CD4-positive, alpha-beta memory T cell (primary cell): ENCODE data around the gene NEU4. TPM values are rescaled to one million over a fixed set of nuclear protein-coding genes. Genes with fewer than 3 reads are reported as not detected.
"Not testable (repeated sequence)": the region's sequence is repeated elsewhere in the genome, so short reads cannot be mapped to it uniquely, and the experiment has no call there.

Experiments used
- CTCF ChIA-PET: fragments of 350-600 bp; sonication (Branson Sonifier 250); formaldehyde crosslinking; loops from one replicate; lab custom pipeline; 2021; ENCODE audit warnings: inconsistent platforms; ENCODE audit not compliant: partially characterized antibody; lab: Charles Lee
- POLR2A ChIA-PET: fragments of 350-600 bp; sonication (Branson Sonifier 250); formaldehyde crosslinking; loops from one replicate; lab custom pipeline; 2021; ENCODE audit not compliant: partially characterized antibody; lab: Charles Lee
- DNase-seq, 5 donors: peaks; one replicate each; pipeline versions ENCODE4 v3.0.0 to v3.0.0-alpha.2; 2020 to 2022; ENCODE audit warnings: mixed read lengths in 1 of 5
- H3K27ac ChIP-seq: one replicate; pipeline ENCODE4 v1.7.0; 2013; ENCODE audit warnings: low read depth, low read length
- H3K27me3 ChIP-seq: 2 replicates; pipeline ENCODE4 v1.7.0; 2013; ENCODE audit warnings: mild to moderate bottlenecking, low read length, moderate library complexity; ENCODE audit not compliant: insufficient read depth
- H3K36me3 ChIP-seq: 2 replicates; pipeline ENCODE4 v1.7.0; 2013; ENCODE audit warnings: mild to moderate bottlenecking, low read length, moderate library complexity; ENCODE audit not compliant: insufficient read depth
- H3K4me1 ChIP-seq: 2 replicates; pipeline ENCODE4 v1.7.0; 2013; ENCODE audit warnings: mild to moderate bottlenecking, low read length, moderate library complexity; ENCODE audit not compliant: insufficient read depth
- H3K4me3 ChIP-seq, 2 donors: one replicate each; pipeline ENCODE4 v1.7.0; 2013; ENCODE audit warnings: low read length in 2 of 2, mild to moderate bottlenecking in 1 of 2
- H3K9me3 ChIP-seq, 2 donors: one replicate each; pipeline ENCODE4 v1.7.0; 2013; ENCODE audit warnings: low read length in 2 of 2, control low read depth in 1 of 2; ENCODE audit not compliant: control insufficient read depth in 1 of 2
- H3K27ac Mint-ChIP-seq, 7 donors: one replicate each; pipeline ENCODE4 v1.8.0; 2020 to 2021; ENCODE audit warnings: mixed read lengths in 7 of 7, mild to moderate bottlenecking in 6 of 7, inconsistent platforms in 3 of 7, moderate library complexity in 3 of 7
- H3K27me3 Mint-ChIP-seq, 2 donors: one replicate each; pipeline ENCODE4 v1.8.0; 2020 to 2021; ENCODE audit warnings: mixed read lengths in 2 of 2
- H3K36me3 Mint-ChIP-seq, 2 donors: one replicate each; pipeline ENCODE4 v1.8.0; 2020 to 2021; ENCODE audit warnings: mixed read lengths in 2 of 2, inconsistent platforms in 1 of 2, mild to moderate bottlenecking in 1 of 2
- H3K4me1 Mint-ChIP-seq, 4 donors: one replicate each; pipeline ENCODE4 v1.8.0; 2020 to 2021; ENCODE audit warnings: mixed read lengths in 4 of 4, mild to moderate bottlenecking in 1 of 4
- H3K4me3 Mint-ChIP-seq, 8 donors: one replicate each; pipeline ENCODE4 v1.8.0; 2020 to 2021; ENCODE audit warnings: mixed read lengths in 8 of 8, mild to moderate bottlenecking in 7 of 8, moderate library complexity in 6 of 8, inconsistent platforms in 3 of 8
- H3K9me3 Mint-ChIP-seq, 8 donors: one replicate each; pipeline ENCODE4 v1.8.0; 2020 to 2021; ENCODE audit warnings: mixed read lengths in 8 of 8, mild to moderate bottlenecking in 5 of 8, inconsistent platforms in 3 of 8, moderate library complexity in 1 of 8
- intact Hi-C: fragments of 100-400 bp; cut with micrococcal nuclease; formaldehyde crosslinking; loops from one replicate; pipeline ENCODE4 v1.15.1; 2023
- polyA plus RNA-seq, 2 donors: library from polyadenylated mRNA; unstranded; fragments of 300-500 nt; fragmentation: Illumina TruSeq; gene quantifications; one replicate each; pipeline ENCODE4 v1.2.3, GENCODE V29; 2021
- total RNA-seq, 2 experiments: library from RNA; stranded (reverse); gene quantifications; one replicate each; pipeline ENCODE4 v1.2.3, GENCODE V29; 2021

NEU4 gene
- total and polyA plus RNA-seq, 4 experiments from 2014 or later, result 0.14 to 1.3 TPM; not detected in 2

DNA sequence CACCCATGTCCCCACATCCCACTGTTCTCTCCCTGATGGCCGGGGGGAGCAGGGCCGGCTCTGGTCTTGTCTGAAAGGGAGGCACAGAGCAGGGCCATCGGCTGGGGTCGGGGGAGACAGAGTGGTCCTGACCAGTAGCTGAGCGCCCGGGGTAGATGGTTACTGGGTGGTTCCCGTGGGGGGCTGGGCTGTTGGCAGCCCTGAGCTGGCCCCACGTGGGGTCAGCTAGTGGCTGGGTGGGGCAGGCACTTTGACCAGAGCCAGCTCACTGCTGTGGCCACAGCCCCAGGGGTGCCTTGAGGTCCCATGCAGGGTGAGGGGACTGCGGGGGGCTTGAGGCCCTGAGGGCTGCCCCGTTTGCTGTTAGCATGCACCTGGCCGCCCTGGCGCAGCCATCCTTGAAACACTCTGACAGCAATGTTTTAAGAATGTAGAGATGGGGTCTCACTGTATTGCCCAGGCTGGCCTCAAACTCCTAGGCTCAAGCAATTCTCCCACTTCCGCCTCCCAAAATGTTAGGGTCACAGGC lies 12.3 kb upstream of the NEU4 start:
- Mint-ChIP-seq H3K27ac (no peak overlapping the region), H3K36me3 (no peaks in the 10 kb centered on the region), H3K27me3 (no peaks in the 10 kb centered on the region), H3K4me3 (no peak overlapping the region), H3K4me1 (peaks cover 0 to 4% (median under 1%) of the 10 kb centered on the region in 4 donors), H3K9me3 (no peaks in the 10 kb centered on the region)
- H3K4me3 ChIP-seq, result no peak overlapping the region
- intact Hi-C loops, result no loop called here
- H3K27ac ChIP-seq, result no peak overlapping the region
- H3K4me1 ChIP-seq, result no peaks in the 10 kb centered on the region
- no peak for DNase-seq
- ChIA-PET POLR2A (no interaction called here), CTCF (interaction anchor here (1.5 kb wide), 1 partner anchor 82 kb away, joined by 3 read pairs; no protein-coding TSS in a partner anchor)
- H3K27me3 ChIP-seq, result no peaks in the 10 kb centered on the region
- H3K9me3 ChIP-seq, result no peaks in the 10 kb centered on the region
- H3K36me3 ChIP-seq, result no peaks in the 10 kb centered on the region

GRCh38 chr2:241797441-241798080 lies 11.4 kb upstream of the NEU4 start:
- Histone ChIP-seq H3K4me3 (no peak overlapping the region), H3K27ac (no peak overlapping the region), H3K36me3 (no peaks in the 10 kb centered on the region), H3K27me3 (no peaks in the 10 kb centered on the region), H3K9me3 (no peaks in the 10 kb centered on the region), H3K4me1 (no peaks in the 10 kb centered on the region)
- peaks cover 0 to 4% (median under 1%) of the 10 kb centered on the region in 4 donors for H3K4me1 Mint-ChIP-seq
- H3K4me3 Mint-ChIP-seq, result no peak overlapping the region
- ChIA-PET CTCF (no interaction called here), POLR2A (no interaction called here)
- DNase-seq, result no peak
- H3K27ac Mint-ChIP-seq, result no peak overlapping the region
- intact Hi-C loops, result no loop called here
- no peaks in the 10 kb centered on the region for H3K36me3 Mint-ChIP-seq
- no peaks in the 10 kb centered on the region for H3K9me3 Mint-ChIP-seq
- no peaks in the 10 kb centered on the region for H3K27me3 Mint-ChIP-seq

DNA sequence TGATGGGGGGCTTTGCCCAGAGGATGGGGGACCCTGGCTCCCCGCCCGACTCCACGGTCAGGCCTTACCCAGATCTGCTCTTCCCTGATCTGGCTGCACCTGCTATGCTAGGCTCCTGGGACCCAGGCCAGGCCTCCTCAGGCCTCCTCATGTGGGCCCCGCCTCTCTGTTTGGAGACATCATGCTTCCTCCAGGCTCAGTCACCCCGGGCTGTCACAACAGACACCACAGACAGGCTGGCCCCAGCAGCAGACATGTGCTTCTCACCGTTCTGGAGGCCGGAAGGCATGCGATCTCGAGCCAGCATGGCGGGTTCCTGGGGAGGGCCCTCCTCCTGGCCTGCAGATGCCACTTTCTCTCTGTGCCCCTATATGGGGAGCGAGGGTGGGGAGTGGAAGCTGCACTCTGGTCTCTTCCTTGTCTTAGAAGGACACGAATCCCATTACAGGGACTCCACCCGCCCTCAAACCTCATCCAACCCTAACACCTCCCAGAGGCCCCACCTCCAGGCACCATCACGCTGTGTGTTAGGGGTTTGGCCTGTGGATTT lies 10.8 kb upstream of the NEU4 start:
- H3K36me3 ChIP-seq, result no peaks in the 10 kb centered on the region
- no peak overlapping the region for H3K27ac Mint-ChIP-seq
- no peak overlapping the region for H3K4me3 Mint-ChIP-seq
- H3K9me3 ChIP-seq, result no peaks in the 10 kb centered on the region
- no peak overlapping the region for H3K4me3 ChIP-seq
- ChIA-PET CTCF (no interaction called here), POLR2A (no interaction called here)
- no peak for DNase-seq
- H3K4me1 ChIP-seq, result peaks cover 4% of the 10 kb centered on the region
- H3K27me3 Mint-ChIP-seq, result no peaks in the 10 kb centered on the region
- H3K4me1 Mint-ChIP-seq, result peaks cover 0 to 4% (median under 1%) of the 10 kb centered on the region in 4 donors
- no peaks in the 10 kb centered on the region for H3K36me3 Mint-ChIP-seq
- H3K27me3 ChIP-seq, result no peaks in the 10 kb centered on the region
- no peaks in the 10 kb centered on the region for H3K9me3 Mint-ChIP-seq
- H3K27ac ChIP-seq, result no peak overlapping the region
- intact Hi-C loops, result no loop called here

DNA sequence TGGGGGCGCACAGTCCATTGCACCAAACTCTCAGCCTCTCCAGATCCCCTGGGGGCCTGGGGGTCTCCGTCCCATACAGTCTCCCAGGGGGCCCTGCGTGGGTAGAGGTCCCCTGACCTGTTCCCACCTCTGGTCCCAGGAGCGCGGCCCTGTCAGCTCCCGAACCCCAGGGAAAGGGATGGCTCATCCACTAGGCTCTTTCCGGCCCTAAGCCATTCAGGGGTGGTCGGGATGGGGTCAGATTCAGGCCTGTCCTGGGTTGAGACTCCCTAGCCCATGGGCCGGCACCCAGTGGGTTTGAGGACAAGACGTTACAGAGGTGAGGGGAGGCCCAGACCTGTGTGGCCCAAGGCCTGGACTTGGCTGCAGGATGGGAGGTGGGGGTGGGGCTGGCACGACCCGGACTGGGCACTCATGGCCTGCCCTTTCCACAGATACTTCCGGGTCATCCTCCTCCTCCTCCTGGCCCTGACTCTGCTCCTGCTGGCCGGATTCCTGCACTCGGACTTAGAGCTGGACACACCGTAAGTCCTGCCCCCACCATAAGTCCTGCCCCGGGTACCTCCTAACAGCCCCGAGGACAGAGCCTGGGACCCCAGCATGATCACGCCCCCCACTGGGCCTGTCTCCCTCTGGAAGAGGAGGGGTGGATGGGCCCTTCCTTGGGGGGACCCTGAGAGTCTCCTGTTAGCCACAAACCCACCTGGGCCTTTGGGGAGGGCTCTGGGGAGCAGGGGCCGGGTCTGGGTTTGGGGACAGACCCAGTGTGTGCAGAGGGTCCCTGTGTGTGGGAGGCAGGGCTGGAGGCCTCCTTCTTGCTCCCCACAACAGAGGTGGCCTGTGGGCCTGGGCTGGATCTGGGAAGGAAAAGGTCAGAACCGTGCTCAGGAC lies 10.1 kb upstream of the NEU4 start:
- H3K27ac ChIP-seq, result no peak overlapping the region
- CTCF ChIA-PET, result no interaction called here
- H3K4me3 ChIP-seq, result no peak overlapping the region
- H3K9me3 Mint-ChIP-seq, result no peaks in the 10 kb centered on the region
- H3K4me3 Mint-ChIP-seq, result no peak overlapping the region
- H3K4me1 ChIP-seq, result peaks cover 9% of the 10 kb centered on the region
- H3K9me3 ChIP-seq, result no peaks in the 10 kb centered on the region
- intact Hi-C loops, result no loop called here
- POLR2A ChIA-PET, result no interaction called here
- H3K36me3 Mint-ChIP-seq, result no peaks in the 10 kb centered on the region
- no peaks in the 10 kb centered on the region for H3K36me3 ChIP-seq
- H3K4me1 Mint-ChIP-seq, result peaks cover 0 to 8% (median 3%) of the 10 kb centered on the region in 4 donors
- no peaks in the 10 kb centered on the region for H3K27me3 ChIP-seq
- no peaks in the 10 kb centered on the region for H3K27me3 Mint-ChIP-seq
- no peak overlapping the region for H3K27ac Mint-ChIP-seq
- no peak for DNase-seq

DNA sequence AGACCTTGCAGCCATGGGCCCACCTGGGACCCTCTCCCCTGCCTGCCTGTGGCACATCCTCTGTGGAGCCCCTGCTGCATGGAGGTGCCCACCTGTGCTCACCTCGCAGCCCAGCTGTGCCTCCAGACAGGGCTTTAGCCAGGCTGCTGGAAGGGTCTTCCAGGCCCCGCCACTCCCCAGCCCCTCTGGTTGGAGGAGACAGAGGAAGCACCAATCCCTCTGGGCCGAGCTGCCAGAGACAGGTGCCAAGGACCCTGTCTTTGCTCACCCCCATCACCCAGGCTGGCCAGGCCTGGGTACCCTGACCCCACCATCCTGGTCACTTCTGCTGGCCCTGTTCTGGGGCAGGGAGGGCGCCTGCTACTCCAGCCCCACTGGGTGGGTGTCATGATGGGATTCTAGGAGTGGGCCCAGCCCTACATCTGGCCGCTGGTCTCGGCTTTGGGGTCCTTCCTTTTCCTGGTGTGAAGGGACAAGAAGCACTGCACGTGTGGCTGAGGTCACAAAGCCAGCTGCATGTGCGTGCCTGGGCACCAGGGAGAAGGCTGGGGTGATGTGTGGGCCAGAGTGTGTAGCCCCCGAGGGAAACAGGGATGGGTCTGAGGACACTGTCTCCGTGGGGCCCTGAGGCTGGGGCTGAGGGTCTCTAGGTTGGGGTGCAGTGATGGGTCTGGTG lies 9.3 kb upstream of the NEU4 start:
- H3K9me3 Mint-ChIP-seq, result no peaks in the 10 kb centered on the region
- ChIA-PET CTCF (no interaction called here), POLR2A (no interaction called here)
- intact Hi-C loops, result loop anchor here (5.0 kb wide), 1 partner anchor 37 kb away; no protein-coding TSS in a partner anchor
- H3K36me3 ChIP-seq, result no peaks in the 10 kb centered on the region
- H3K36me3 Mint-ChIP-seq, result no peaks in the 10 kb centered on the region
- H3K4me3 Mint-ChIP-seq, result no peak overlapping the region
- H3K27ac Mint-ChIP-seq, result no peak overlapping the region
- no peak overlapping the region for H3K27ac ChIP-seq
- peaks cover 17% of the 10 kb centered on the region for H3K4me1 ChIP-seq
- no peaks in the 10 kb centered on the region for H3K9me3 ChIP-seq
- DNase-seq, result no peak
- H3K4me3 ChIP-seq, result no peak overlapping the region
- no peaks in the 10 kb centered on the region for H3K27me3 ChIP-seq
- peaks cover 1 to 8% (median 6%) of the 10 kb centered on the region in 4 donors for H3K4me1 Mint-ChIP-seq
- H3K27me3 Mint-ChIP-seq, result no peaks in the 10 kb centered on the region

- DNase-seq, H3K27ac Mint-ChIP-seq, H3K4me3 ChIP-seq, POLR2A ChIA-PET, H3K36me3 Mint-ChIP-seq, H3K27me3 ChIP-seq, H3K9me3 Mint-ChIP-seq, H3K9me3 ChIP-seq, H3K27me3 Mint-ChIP-seq, CTCF ChIA-PET, H3K36me3 ChIP-seq, H3K27ac ChIP-seq, H3K4me3 Mint-ChIP-seq: not testable (repeated sequence)
- peaks cover 2 to 12% (median 8%) of the 10 kb centered on the region in 4 donors for H3K4me1 Mint-ChIP-seq
- peaks cover 20% of the 10 kb centered on the region for H3K4me1 ChIP-seq
- intact Hi-C loops, result loop anchor here (5.0 kb wide), 1 partner anchor 38 kb away; no protein-coding TSS in a partner anchor
These were observed 8.6 kb upstream of the NEU4 start for GRCh38 chr2:241800198-241800903.
